Stimulated activated CD4-positive, alpha-beta T cell treated with anti-CD3 and anti-CD28 coated beads, Interleukin-4, amount 100 ng/mL, for 1 hour (primary cell): ENCODE data around the gene NDUFS3.
"Not testable (repeated sequence)": the region's sequence is repeated elsewhere in the genome, so short reads cannot be mapped to it uniquely, and the experiment has no call there.

ENCODE experiments used
- DNase-seq: peaks from one replicate; pipeline ENCODE4 v3.0.0-alpha.2; 2020

The NDUFS3 gene

DNA sequence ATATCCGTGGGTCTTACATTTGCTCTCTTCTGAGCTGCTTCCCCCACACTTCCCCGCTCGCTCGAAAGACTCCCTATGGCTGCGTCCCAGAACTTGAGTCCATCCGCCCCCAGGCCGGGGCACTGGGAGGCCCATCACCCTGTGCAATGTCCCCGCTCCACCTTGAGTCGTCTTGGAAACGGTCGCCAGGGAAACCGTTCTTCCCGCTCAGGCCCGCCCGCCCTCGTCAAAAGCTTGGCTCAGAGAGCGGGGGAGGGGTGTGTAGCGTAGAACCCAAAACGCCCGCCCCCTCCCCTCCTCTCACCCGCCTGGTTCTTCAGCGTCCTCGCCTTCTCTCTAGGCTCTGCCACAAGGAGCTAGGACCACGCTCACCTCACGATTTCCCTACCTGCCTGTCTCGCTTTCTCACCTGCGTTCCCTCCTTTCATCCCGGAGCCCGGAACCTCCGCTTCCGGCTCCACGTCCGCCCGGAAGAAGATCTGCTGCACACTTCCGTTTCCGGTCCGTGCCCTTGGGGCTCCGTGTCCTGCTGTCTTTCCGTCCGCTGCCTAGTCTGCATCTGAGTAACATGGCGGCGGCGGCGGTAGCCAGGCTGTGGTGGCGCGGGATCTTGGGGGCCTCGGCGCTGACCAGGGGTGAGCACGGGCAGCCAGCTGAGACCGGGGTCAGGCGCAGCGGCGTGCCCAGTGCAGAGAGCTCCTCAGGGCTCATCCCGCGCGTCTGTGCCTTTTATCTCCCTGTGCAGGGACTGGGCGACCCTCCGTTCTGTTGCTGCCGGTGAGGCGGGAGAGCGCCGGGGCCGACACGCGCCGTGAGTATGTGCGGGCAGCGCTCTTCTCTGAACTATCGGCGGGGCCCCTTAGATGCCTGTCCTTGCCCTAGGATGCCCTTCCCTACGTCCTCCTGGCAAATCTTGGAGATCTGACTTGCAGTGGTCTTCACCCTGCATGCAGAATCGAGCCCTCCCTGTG is at the start of gene NDUFS3, which contains the start of gene KBTBD4:
NDUFS3 (plus strand) TSS at position 551 of the 971 bp plus-strand sequence; CDS start at position 569, 18 bp downstream.
KBTBD4 (minus strand) TSS at position 447 of the 971 bp plus-strand sequence; CDS start at position 428, 19 bp downstream.
- DNase-seq, result peak; percentile 84

DNA sequence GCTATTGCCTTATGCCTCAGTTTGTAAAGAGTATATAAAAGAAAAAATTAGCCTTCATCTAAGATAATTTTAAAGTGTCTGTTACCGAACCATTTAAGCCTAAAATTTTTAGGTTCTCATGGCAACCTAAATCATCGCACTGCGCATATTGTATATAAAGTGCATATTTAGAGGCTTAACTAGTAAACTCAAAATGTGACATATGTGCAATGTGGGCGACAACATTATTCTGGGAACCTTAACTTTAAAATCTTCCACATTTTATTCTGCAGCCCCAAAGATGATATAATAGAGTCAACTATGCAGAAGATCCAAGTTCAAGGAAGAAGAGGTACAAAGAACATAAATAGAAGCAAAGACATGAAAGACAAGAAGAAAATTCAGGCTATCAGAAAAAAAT is 48.9 kb upstream of the NDUFS3 start:
- no peak for DNase-seq

- DNase-seq, result not testable (repeated sequence)
Observed at GRCh38 chr11:47530721-47531120, 48.2 kb upstream of the NDUFS3 start.

- no peak for DNase-seq
Observed at GRCh38 chr11:47531666-47532065, 47.2 kb upstream of the NDUFS3 start.

DNA sequence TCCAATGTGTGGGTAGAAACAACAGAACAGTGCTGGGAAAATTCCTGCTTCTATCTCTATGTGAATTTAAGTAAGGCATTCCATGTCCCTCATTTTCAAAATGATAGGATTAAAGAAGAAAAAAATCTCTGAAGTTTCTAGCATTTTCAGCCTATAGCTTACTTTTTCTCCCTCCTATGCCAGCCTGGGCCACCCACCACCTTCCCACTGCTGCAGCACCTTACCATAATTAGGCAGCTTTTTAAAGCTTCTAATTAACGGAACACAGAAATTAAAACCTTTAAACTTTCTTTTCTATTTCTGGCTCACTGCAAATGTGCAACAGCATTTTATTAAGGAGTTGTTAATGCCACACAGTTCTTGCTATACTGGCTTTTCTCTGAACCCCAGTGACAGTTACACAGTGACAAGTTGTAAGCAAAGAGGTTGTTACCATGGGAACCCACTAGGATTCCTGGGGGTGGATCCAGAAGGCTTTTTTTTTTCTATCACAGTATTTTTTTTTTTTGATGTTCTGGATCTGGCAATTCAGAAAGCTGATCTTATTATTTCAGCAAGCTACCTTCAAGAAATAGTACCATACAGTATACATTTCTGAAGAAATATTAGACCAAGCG is 46.2 kb upstream of the NDUFS3 start:
- DNase-seq, result no peak

- no peak for DNase-seq
Observed at GRCh38 chr11:47533690-47534151, 45.2 kb upstream of the NDUFS3 start.

GRCh38 chr11:47534704-47535251 is 44.1 kb upstream of the NDUFS3 start:
- no peak for DNase-seq

- DNase-seq, result no peak
Observed at GRCh38 chr11:47536915-47537314, 42.0 kb upstream of the NDUFS3 start.

- no peak for DNase-seq
Observed at GRCh38 chr11:47538741-47539565, 39.9 kb upstream of the NDUFS3 start.

DNA sequence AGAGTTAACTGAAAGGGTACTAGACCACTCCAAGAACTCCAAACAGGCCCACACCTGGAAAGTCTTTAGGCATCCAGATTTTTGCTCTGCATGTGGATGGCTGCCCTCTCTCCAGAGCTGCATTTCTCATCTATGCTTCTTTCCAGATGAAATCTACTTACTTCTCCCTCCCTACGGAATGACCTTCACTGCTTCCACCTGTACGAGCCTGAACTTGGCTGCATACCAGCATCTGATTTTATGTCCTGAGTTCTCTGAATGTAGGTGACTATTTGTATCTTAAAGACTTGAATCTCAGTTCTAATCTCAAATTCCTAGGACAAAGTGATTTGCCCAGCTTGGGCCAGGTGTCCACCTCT is 39.2 kb upstream of the NDUFS3 start:
- no peak for DNase-seq

GRCh38 chr11:47541070-47541469 is 37.8 kb upstream of the NDUFS3 start:
- no peak for DNase-seq

DNA sequence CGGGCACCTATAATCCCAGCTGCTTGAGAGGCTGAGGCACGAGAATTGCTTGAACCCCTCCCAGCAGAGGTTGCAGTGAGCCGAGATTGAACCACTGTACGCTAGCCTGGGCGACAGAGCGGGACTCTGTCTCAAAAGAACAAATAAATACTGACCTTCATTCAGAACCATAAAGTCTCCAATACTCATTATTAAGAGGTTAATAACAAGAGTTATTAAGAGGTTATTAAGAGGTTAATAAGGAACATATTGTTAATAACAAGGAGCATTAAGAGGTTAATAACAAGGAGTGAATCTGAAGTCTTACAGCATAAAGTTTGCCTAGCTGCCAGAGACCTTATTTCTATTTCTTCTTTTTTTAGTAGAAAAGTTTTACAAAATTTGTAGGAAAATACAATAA is 33.6 kb upstream of the NDUFS3 start:
- DNase-seq, result no peak

- DNase-seq, result not testable (repeated sequence)
Observed at GRCh38 chr11:47546274-47546673, 32.6 kb upstream of the NDUFS3 start.

DNA sequence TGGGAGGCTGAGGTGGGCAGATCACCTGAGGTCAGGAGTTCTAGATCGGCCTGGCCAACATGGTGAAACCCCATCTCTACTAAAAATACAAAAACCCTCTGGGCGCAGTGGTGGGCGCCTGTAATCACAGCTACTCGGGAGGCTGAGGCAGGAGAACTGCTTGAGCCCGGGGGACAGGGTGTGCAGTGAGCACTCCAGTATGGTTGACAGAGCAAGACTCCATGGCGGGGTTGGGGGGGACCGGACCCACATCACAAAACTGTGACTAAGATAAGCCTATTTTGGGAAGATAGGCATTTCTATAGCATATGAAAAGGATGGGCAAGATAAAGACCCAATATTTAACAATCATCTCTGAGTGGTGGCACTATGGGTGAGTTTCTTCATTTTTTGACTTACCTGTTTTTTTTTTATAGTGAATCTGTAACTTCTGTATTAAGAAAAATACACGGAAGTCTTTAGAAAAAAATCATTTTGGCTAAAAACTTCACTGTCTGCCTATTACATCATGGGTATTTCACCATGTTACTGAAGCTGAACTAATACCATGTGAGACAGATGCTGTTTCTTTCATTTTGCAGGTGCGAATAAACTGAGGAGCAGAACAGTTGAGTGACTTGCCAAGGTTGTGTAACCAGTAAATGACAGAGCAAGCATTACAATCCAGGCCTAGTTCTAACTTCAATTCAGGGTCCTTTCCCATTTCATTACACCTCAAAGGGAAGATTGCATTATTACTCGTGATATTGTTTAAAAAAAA is 28.4 kb upstream of the NDUFS3 start:
- DNase-seq, result no peak

DNA sequence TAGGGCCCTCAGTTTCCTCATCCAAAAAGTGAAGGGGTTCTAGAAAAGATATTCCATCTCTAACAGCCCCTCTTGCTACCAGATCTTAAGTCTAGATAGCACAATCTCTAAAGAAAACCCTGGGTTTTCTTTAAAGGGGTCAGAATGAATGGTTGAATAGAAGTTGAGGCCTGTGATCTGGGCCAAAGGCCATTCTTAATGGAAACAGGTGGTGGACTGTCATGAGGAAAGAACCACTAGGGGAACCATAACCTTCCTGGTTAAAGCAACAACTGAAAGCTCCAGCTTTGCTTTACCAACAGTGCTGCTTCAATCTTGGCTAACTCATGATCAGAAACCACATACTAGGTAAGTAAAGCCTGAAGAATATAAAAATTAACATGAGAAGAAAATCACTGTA is 27.8 kb upstream of the NDUFS3 start:
- DNase-seq, result no peak

DNA sequence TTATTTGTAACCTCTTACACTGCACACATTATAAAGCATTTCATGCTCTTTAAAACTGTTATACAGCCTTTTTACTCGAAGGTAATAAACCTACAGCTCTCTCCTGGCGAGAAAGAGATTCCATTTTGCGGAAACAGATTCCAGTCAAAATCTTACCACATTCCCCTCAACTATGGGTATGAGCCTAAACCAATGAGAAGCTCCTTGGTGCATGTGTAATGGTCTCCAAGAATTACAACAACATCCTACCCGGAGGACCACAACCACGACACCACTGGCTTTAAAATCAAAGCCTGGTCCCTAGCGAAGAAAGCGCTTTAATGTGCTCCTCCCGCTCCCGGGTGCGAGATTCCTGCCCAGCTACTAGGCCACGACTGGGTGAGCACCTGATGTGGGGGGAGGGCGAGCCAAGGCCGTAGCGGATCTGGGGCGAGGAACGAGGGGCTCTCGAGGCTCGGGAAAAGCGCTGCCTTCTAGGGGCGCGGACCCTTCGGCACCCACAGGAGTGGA is 26.8 kb upstream of the NDUFS3 start:
- DNase-seq, result peak; percentile 25

- DNase-seq, result peak; percentile 92
Observed at GRCh38 chr11:47552566-47553405, 26.1 kb upstream of the NDUFS3 start, which contains the start of gene CELF1. Gene CELF1, minus strand, starts transcription at chr11:47553132. Its CDS starts 53,609 bp downstream, at chr11:47499523.

DNA sequence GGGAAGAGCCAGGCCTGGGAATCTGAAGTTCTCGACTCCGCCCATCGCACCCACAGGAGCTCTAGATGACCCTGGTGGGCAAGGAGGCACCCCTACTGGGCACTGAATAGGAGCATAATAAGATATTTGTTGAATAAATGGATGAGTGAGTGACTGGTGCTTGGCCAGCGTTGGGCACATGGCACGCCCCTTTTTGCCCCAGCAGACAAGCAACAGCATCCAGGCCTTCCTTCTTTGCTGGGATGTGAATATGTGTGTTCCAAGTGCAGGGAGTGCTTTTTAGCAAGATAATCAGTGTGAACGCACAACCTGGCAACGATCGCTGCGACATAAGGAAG is 25.5 kb upstream of the NDUFS3 start:
- DNase-seq, result no peak

DNA sequence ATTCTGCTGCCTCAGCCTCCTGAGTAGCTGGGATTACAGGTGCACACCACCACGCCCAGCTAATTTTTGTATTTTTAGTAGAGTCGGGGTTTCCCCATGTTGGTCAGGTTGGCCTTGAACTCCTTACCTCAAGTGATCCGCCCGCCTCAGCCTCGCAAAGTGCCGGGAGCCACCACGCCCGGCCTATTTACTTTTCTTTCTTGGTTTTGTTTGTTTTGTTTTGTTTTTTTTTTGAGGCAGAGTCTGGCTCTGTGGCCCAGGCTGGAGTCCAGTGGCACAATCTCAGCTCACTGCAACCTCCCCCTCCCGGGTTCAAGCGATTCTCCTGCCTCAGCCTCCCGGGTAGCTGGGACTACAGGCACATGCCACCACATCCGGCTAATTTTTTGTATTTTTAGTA is 21.9 kb upstream of the NDUFS3 start:
- not testable (repeated sequence) for DNase-seq

- DNase-seq, result no peak
Observed at GRCh38 chr11:47558695-47559094, 20.2 kb upstream of the NDUFS3 start.

- no peak for DNase-seq
Observed at GRCh38 chr11:47560426-47560825, 18.4 kb upstream of the NDUFS3 start.
